IMR-90 (cell line): ENCODE measurements around the gene SMCO4. TPM values are rescaled to one million over a fixed set of nuclear protein-coding genes. Genes with fewer than 3 reads are reported as not detected.

Source experiments
- ATAC-seq: fragments of 200-7000 bp; cut with Tn5 transposase; 2 replicates; pipeline ENCODE4 v1.9.1; 2020; ENCODE audit warnings: low read depth, mild to moderate bottlenecking, moderate library complexity
- BruUV-seq: library from RNA; stranded (reverse); fragments of 400-500 nt; replicated peaks from 2 replicates; lab custom pipeline; 2021; lab: Mats Ljungman, UMichigan
- CTCF ChIA-PET: fragments of 300-600 bp; formaldehyde crosslinking; extraction: SDS; loops from one replicate; lab custom pipeline; 2021; ENCODE audit warnings: antibody characterized with exemption; lab: Yijun Ruan, JAX
- POLR2A ChIA-PET: fragments of 300-600 bp; sonication (Branson Sonifier 250); formaldehyde crosslinking; loops from one replicate; lab custom pipeline; 2022; ENCODE audit warnings: antibody characterized with exemption; ENCODE audit not compliant: unreplicated experiment; lab: Charles Lee
- DNase-seq: peaks from one replicate; pipeline ENCODE4 v3.0.0; 2013
- H2AFZ ChIP-seq: replicated peaks from 2 replicates; pipeline ENCODE3; 2013; ENCODE audit warnings: low read length, mild to moderate bottlenecking; ENCODE audit not compliant: poor library complexity
- H2AK5ac ChIP-seq: 2 replicates; pipeline ENCODE4 v1.6.1; 2013; ENCODE audit warnings: low read depth, low read length, inconsistent platforms
- H2AK9ac ChIP-seq: replicated peaks from 2 replicates; pipeline ENCODE3; 2013; ENCODE audit warnings: mild to moderate bottlenecking, low read depth, low read length, moderate library complexity; ENCODE audit not compliant: poor library complexity
- H2BK120ac ChIP-seq: 2 replicates; pipeline ENCODE4 v1.6.1; 2013; ENCODE audit warnings: low read depth, low read length, inconsistent platforms
- H2BK15ac ChIP-seq: 3 replicates; pipeline ENCODE4 v1.6.1; 2013; ENCODE audit warnings: low read depth, low read length, inconsistent platforms
- H2BK20ac ChIP-seq: 2 replicates; pipeline ENCODE4 v1.6.1; 2013; ENCODE audit warnings: low read depth, mild to moderate bottlenecking, inconsistent platforms, low read length, moderate library complexity
- H2BK5ac ChIP-seq: 2 replicates; pipeline ENCODE4 v1.6.1; 2013; ENCODE audit warnings: mild to moderate bottlenecking, low read depth, low read length, inconsistent platforms; ENCODE audit not compliant: poor library complexity, severe bottlenecking
- H3K14ac ChIP-seq: replicated peaks from 2 replicates; pipeline ENCODE4 v1.6.1; 2013; ENCODE audit warnings: low read depth, low read length, inconsistent platforms
- H3K18ac ChIP-seq: 2 replicates; pipeline ENCODE4 v1.6.1; 2013; ENCODE audit warnings: low read depth, low read length, control low read depth
- H3K23ac ChIP-seq: 2 replicates; pipeline ENCODE4 v1.6.1; 2013; ENCODE audit warnings: low read depth, low read length, inconsistent platforms
- H3K27ac ChIP-seq: 2 replicates; pipeline ENCODE4 v1.5.1; 2013; ENCODE audit warnings: mild to moderate bottlenecking, control low read depth, low read length; ENCODE audit not compliant: insufficient read depth
- H3K27me3 ChIP-seq: 2 replicates; pipeline ENCODE4 v1.6.1; 2013; ENCODE audit warnings: low read length; ENCODE audit not compliant: control insufficient read depth, insufficient read depth
- H3K36me3 ChIP-seq: 2 replicates; pipeline ENCODE4 v1.6.1; 2013; ENCODE audit warnings: low read length, mixed read lengths; ENCODE audit not compliant: control insufficient read depth, insufficient read depth
- H3K4ac ChIP-seq: 2 replicates; pipeline ENCODE4 v1.6.1; 2013; ENCODE audit warnings: low read depth, low read length, inconsistent platforms
- H3K4me1 ChIP-seq: 2 replicates; pipeline ENCODE4 v1.6.1; 2013; ENCODE audit warnings: low read length, mixed read lengths; ENCODE audit not compliant: control insufficient read depth, insufficient read depth
- H3K4me2 ChIP-seq: 2 replicates; pipeline ENCODE4 v1.6.1; 2013; ENCODE audit warnings: low read depth, mild to moderate bottlenecking, control low read depth, low read length, moderate library complexity
- H3K4me3 ChIP-seq: 2 replicates; pipeline ENCODE4 v1.5.1; 2013; ENCODE audit warnings: low read depth, mild to moderate bottlenecking, control low read depth, low read length, moderate library complexity; ENCODE audit not compliant: insufficient read depth
- H3K56ac ChIP-seq: 2 replicates; pipeline ENCODE4 v1.6.1; 2013; ENCODE audit warnings: low read length, inconsistent platforms; ENCODE audit not compliant: insufficient read depth; ENCODE audit errors: extremely low read depth
- H3K79me1 ChIP-seq, 2 experiments: 2 replicates each; pipeline ENCODE4 v1.6.1; 2013; ENCODE audit warnings: low read length in 2 of 2, inconsistent platforms in 1 of 2, low read depth in 1 of 2
- H3K9ac ChIP-seq: 2 replicates; pipeline ENCODE4 v1.6.1; 2013; ENCODE audit warnings: low read depth, low read length, control low read depth
- H3K9me1 ChIP-seq: 2 replicates; pipeline ENCODE4 v1.6.1; 2013; ENCODE audit warnings: low read length, inconsistent platforms; ENCODE audit not compliant: insufficient read depth
- H3K9me3 ChIP-seq: 2 replicates; pipeline ENCODE4 v1.6.1; 2013; ENCODE audit warnings: low read length; ENCODE audit not compliant: control insufficient read depth, insufficient read depth
- H4K20me1 ChIP-seq: 2 replicates; pipeline ENCODE4 v1.6.1; 2013; ENCODE audit warnings: low read length, inconsistent platforms; ENCODE audit not compliant: insufficient read depth
- H4K5ac ChIP-seq: 2 replicates; pipeline ENCODE4 v1.6.1; 2013; ENCODE audit warnings: mild to moderate bottlenecking, low read depth, low read length, control low read depth
- H4K8ac ChIP-seq, 2 experiments: 2 replicates each; pipeline ENCODE4 v1.6.1; 2013; ENCODE audit warnings: low read depth in 2 of 2, low read length in 2 of 2, control low read depth in 1 of 2, inconsistent platforms in 1 of 2
- H4K91ac ChIP-seq: 2 replicates; pipeline ENCODE4 v1.6.1; 2013; ENCODE audit warnings: low read depth, low read length, inconsistent platforms; ENCODE audit not compliant: insufficient read depth
- BHLHE40 ChIP-seq: fragments of 150-350 bp; IDR thresholded peaks from 2 replicates; pipeline ENCODE4 v1.6.1; 2016; ENCODE audit warnings: mild to moderate bottlenecking, low read depth, low read length
- CEBPB ChIP-seq: IDR thresholded peaks from 2 replicates; pipeline ENCODE4 v1.6.1; 2012; ENCODE audit warnings: low read depth, low read length, improper control_type of control experiment
- CHD1 ChIP-seq: IDR thresholded peaks from 2 replicates; pipeline ENCODE4 v1.6.1; 2012; ENCODE audit warnings: low read depth, low read length, improper control_type of control experiment
- CTCF ChIP-seq: conservative IDR thresholded peaks from 2 replicates; pipeline ENCODE4 v1.5.1; 2012; ENCODE audit warnings: mild to moderate bottlenecking, low read depth, low read length, improper control_type of control experiment
- ELK1 ChIP-seq: fragments of 150-350 bp; IDR thresholded peaks from 2 replicates; pipeline ENCODE4 v1.6.1; 2016; ENCODE audit warnings: low read depth, mild to moderate bottlenecking, low read length, moderate library complexity, borderline replicate concordance
- FOS ChIP-seq: fragments of 150-350 bp; IDR thresholded peaks from 2 replicates; pipeline ENCODE4 v1.6.1; 2016; ENCODE audit warnings: low read depth, low read length
- MAFK ChIP-seq: IDR thresholded peaks from 2 replicates; pipeline ENCODE4 v1.6.1; 2012; ENCODE audit warnings: low read depth, low read length, improper control_type of control experiment
- MXI1 ChIP-seq: IDR thresholded peaks from 2 replicates; pipeline ENCODE4 v1.6.1; 2012; ENCODE audit warnings: low read depth, mild to moderate bottlenecking, low read length, moderate library complexity, borderline replicate concordance
- NFE2L2 ChIP-seq: fragments of 150-350 bp; IDR thresholded peaks from 2 replicates; pipeline ENCODE4 v1.6.1; 2016; ENCODE audit warnings: low read depth, mild to moderate bottlenecking, low read length
- POLR2A ChIP-seq: IDR thresholded peaks from 2 replicates; pipeline ENCODE4 v1.6.1; 2012; ENCODE audit warnings: mild to moderate bottlenecking, low read depth, low read length
- RAD21 ChIP-seq: IDR thresholded peaks from 2 replicates; pipeline ENCODE4 v1.6.1; 2012; ENCODE audit warnings: low read length, improper control_type of control experiment
- RCOR1 ChIP-seq: IDR thresholded peaks from 2 replicates; pipeline ENCODE4 v1.6.1; 2012; ENCODE audit warnings: mild to moderate bottlenecking, low read length, improper control_type of control experiment; ENCODE audit not compliant: insufficient replicate concordance
- RFX5 ChIP-seq: IDR thresholded peaks from 2 replicates; pipeline ENCODE4 v1.8.0; 2012; ENCODE audit warnings: low read depth, mild to moderate bottlenecking, low read length, moderate library complexity
- SMC3 ChIP-seq: fragments of 150-350 bp; IDR thresholded peaks from 2 replicates; pipeline ENCODE4 v1.6.1; 2016; ENCODE audit warnings: low read depth, mild to moderate bottlenecking, antibody characterized with exemption, low read length, moderate library complexity
- USF2 ChIP-seq: fragments of 150-350 bp; IDR thresholded peaks from 2 replicates; pipeline ENCODE4 v1.6.1; 2017; ENCODE audit warnings: mild to moderate bottlenecking, antibody characterized with exemption, low read length, low read depth
- WGBS, 2 experiments: methylation state at CpG; one replicate each; pipeline versions ENCODE4 v1.1.5 to v1.1.7; 2013; ENCODE audit warnings: missing lambda C conversion rate in 2 of 2; ENCODE audit not compliant: insufficient read length in 1 of 2; ENCODE audit errors: extremely low coverage in 2 of 2; 5-methylcytosine and 5-hydroxymethylcytosine counted together
- dilution Hi-C: fragments of 300-500 bp; cut with HindIII; formaldehyde crosslinking; loops from one replicate; pipeline ENCODE4 v1.14.3; 2018; ENCODE audit warnings: low sequenced_read_pairs; ENCODE audit not compliant: unreplicated experiment
- in situ Hi-C: fragments of 300-500 bp; cut with MboI; formaldehyde crosslinking; loops from 3 replicates; pipeline ENCODE4 v1.14.3; 2019; ENCODE audit warnings: low sequenced_read_pairs, inconsistent platforms, mixed read lengths
- intact Hi-C: fragments of 100-400 bp; cut with micrococcal nuclease; formaldehyde crosslinking; loops from 2 replicates; pipeline ENCODE4 v1.10.0; 2022
- polyA plus RNA-seq, 3 experiments: library from polyadenylated mRNA; depleted of rRNA; stranded (reverse); fragments of >200 nt; gene quantifications; 2 replicates each; pipeline ENCODE4 v1.2.3, GENCODE V29; 2012; ENCODE audit warnings: low replicate concordance in 1 of 3
- total RNA-seq: library from RNA; depleted of rRNA; stranded (reverse); fragments of >200 nt; gene quantifications from 2 replicates; pipeline ENCODE4 v1.2.3, GENCODE V29; 2012

Gene SMCO4
- total and polyA plus RNA-seq, 2 of the 4 experiments (the other 2 are of a cell fraction) = 2.2 to 17.7 TPM

- BruUV-seq = no TSS peak
- POLR2A ChIA-PET = no interaction called here
- TF ChIP-seq ELK1 (no peak), FOS (no peak), RCOR1 (no peak), POLR2A (no peak), RFX5 (no peak), CHD1 (no peak), BHLHE40 (no peak), CTCF (no peak), USF2 (no peak), MXI1 (no peak), SMC3 (no peak), MAFK (no peak), NFE2L2 (no peak), CEBPB (no peak), RAD21 (no peak)
Measured at GRCh38 chr11:93464927-93465540, 78.2 kb downstream of the SMCO4 start.

More at GRCh38 chr11:93464927-93465540, 78.2 kb downstream of the SMCO4 start:
- Histone ChIP-seq H4K8ac (no peak overlapping the region), H2BK15ac (no peak overlapping the region), H3K36me3 (no peaks in the 10 kb centered on the region), H2BK20ac (no peak overlapping the region), H4K91ac (no peak overlapping the region), H3K9me3 (no peaks in the 10 kb centered on the region), H3K27me3 (no peaks in the 10 kb centered on the region; the same call in 1 of the 2 replicates), H3K4ac (no peak overlapping the region), H3K18ac (no peak overlapping the region), H3K56ac (no peak overlapping the region), H3K79me1 (no peaks in the 10 kb centered on the region), H2BK120ac (no peak overlapping the region), H3K9me1 (no peaks in the 10 kb centered on the region), H3K14ac (no peak overlapping the region), H2AFZ (no peak overlapping the region), H3K4me3 (no peak overlapping the region), H2AK5ac (no peak overlapping the region), H4K5ac (no peak overlapping the region), H3K4me2 (no peak overlapping the region), H3K9ac (no peak overlapping the region), H3K4me1 (no peaks in the 10 kb centered on the region), H4K20me1 (no peaks in the 10 kb centered on the region), H3K27ac (no peak overlapping the region), H2BK5ac (no peak overlapping the region), H3K23ac (no peak overlapping the region), H2AK9ac (no peak overlapping the region)
- dilution Hi-C loops = no loop called here
- no peak for ATAC-seq
- in situ Hi-C loops = no loop called here
- intact Hi-C loops = no loop called here
- CTCF ChIA-PET = interaction anchor here (0.7 kb wide), 1 partner anchor 1108 kb away, joined by 3 read pairs; no protein-coding TSS in a partner anchor
- DNase-seq = no peak
- 20% methylated on average over 1 of the region's 3 CpGs; no CpG with 5 or more reads in 1 of the 2 experiments for WGBS, 2 experiments
